ENCODE measurements around the gene RALA. TPM values are rescaled to one million over a fixed set of nuclear protein-coding genes. Genes with fewer than 3 reads are reported as not detected.

Gene RALA
- total and polyA plus RNA-seq, 4 donors, result 5.7 to 18.8 (median 9.2) TPM

- Histone ChIP-seq H3K9me3 (ENCODE audit: control insufficient read depth in 4 of 4, low read length in 3 of 4) (no peaks in the 10 kb centered on the region), H3K4me3 (ENCODE audit: low read depth in 1 of 3, low read length in 3 of 3) (no peak overlapping the region), H3K36me3 (ENCODE audit: control insufficient read depth in 4 of 4, insufficient read depth in 3 of 4, low read depth in 1 of 4, low read length in 3 of 4) (no peaks in the 10 kb centered on the region), H3K27ac (ENCODE audit: low read depth in 1 of 2, low read length in 2 of 2) (no peak overlapping the region), H3K9ac (ENCODE audit: low read depth in 1 of 2, low read length in 2 of 2) (no peak overlapping the region), H3K27me3 (ENCODE audit: control insufficient read depth in 4 of 4, insufficient read depth in 4 of 4, low read length in 3 of 4) (no peaks in the 10 kb centered on the region), H3K4me1 (ENCODE audit: control insufficient read depth in 4 of 4, insufficient read depth in 4 of 4, low read length in 3 of 4) (peaks cover 0 to under 1% (median 0%) of the 10 kb centered on the region in 4 donors)
- no peak for DNase-seq (ENCODE audit: low spot score)
- no peak for TF ChIP-seq HNF4A (conservative IDR thresholded peaks at IDR 0.05)
- no peak for TF ChIP-seq NR2F2 (IDR thresholded peaks at IDR 0.05)
- no peak for TF ChIP-seq FOXA1 (IDR thresholded peaks at IDR 0.05)
- no peak for TF ChIP-seq SP1 (IDR thresholded peaks at IDR 0.05)
- no peak for TF ChIP-seq TAF1 (conservative IDR thresholded peaks at IDR 0.05)
- TF ChIP-seq YY1 (IDR thresholded peaks at IDR 0.05), result no peak
- TF ChIP-seq MAX (IDR thresholded peaks at IDR 0.05), result no peak
- no peak for TF ChIP-seq JUND (IDR thresholded peaks at IDR 0.05)
- no peak for TF ChIP-seq FOXA2 (IDR thresholded peaks at IDR 0.05)
- TF ChIP-seq GABPA (IDR thresholded peaks at IDR 0.05 in 1 of 2, conservative IDR thresholded peaks at IDR 0.05 in 1 of 2), result no peak
- TF ChIP-seq RAD21 (IDR thresholded peaks at IDR 0.05), result no peak
- no peak for TF ChIP-seq RXRA (IDR thresholded peaks at IDR 0.05)
- no peak for TF ChIP-seq REST (IDR thresholded peaks at IDR 0.05)
- no peak for TF ChIP-seq HNF4G (IDR thresholded peaks at IDR 0.05)
- no peak for TF ChIP-seq ATF3 (IDR thresholded peaks at IDR 0.05)
- no peak for TF ChIP-seq CTCF (IDR thresholded peaks at IDR 0.05; ENCODE audit: low read depth, low read length, missing input control)
- TF ChIP-seq EGR1 (IDR thresholded peaks at IDR 0.05; ENCODE audit: low read depth in 2 of 2), result no peak
- no peak for TF ChIP-seq ZBTB33 (IDR thresholded peaks at IDR 0.05)
- WGBS, result 94% methylated on average over 8 of the region's 8 CpGs
Measured at GRCh38 chr7:39631736-39632308, 8.4 kb downstream of the RALA start.

All from liver (tissue), 9 donors.